Liver (tissue), 3 donors: ENCODE data around the gene KYNU.

Experiments used
- CTCF ChIP-seq: fragments of 150-350 bp; IDR thresholded peaks from 2 replicates; pipeline ENCODE4 v1.5.1; 2017; ENCODE audit warnings: improper control_type of control experiment, low read depth, low read length; ENCODE audit not compliant: missing input control
- EGR1 ChIP-seq, 2 donors: IDR thresholded peaks; 2 replicates each; pipeline ENCODE4 v1.6.1; 2016 to 2018; ENCODE audit warnings: antibody characterized with exemption in 2 of 2, low read depth in 2 of 2
- FOXA1 ChIP-seq: IDR thresholded peaks from 2 replicates; pipeline ENCODE4 v1.6.1; 2016; ENCODE audit warnings: antibody characterized with exemption
- GABPA ChIP-seq, 2 donors: IDR thresholded peaks in 1 of 2; conservative IDR thresholded peaks in 1 of 2; 2 replicates each; pipeline ENCODE4 v1.6.1; 2016; ENCODE audit warnings: antibody characterized with exemption in 2 of 2, mild to moderate bottlenecking in 1 of 2, moderate library complexity in 1 of 2
- HNF4A ChIP-seq, 2 donors: conservative IDR thresholded peaks; 2 replicates each; pipeline ENCODE4 v1.6.1; 2016; ENCODE audit warnings: antibody characterized with exemption in 2 of 2, mild to moderate bottlenecking in 2 of 2
- MAX ChIP-seq: IDR thresholded peaks from 2 replicates; pipeline ENCODE4 v1.6.1; 2016; ENCODE audit warnings: antibody characterized with exemption
- RAD21 ChIP-seq, 2 donors: IDR thresholded peaks; 2 replicates each; pipeline ENCODE4 v1.6.1; 2016; ENCODE audit warnings: antibody characterized with exemption in 2 of 2, mild to moderate bottlenecking in 2 of 2
- REST ChIP-seq: IDR thresholded peaks from 2 replicates; pipeline ENCODE4 v1.6.1; 2016; ENCODE audit warnings: antibody characterized with exemption, mild to moderate bottlenecking
- RXRA ChIP-seq, 2 donors: IDR thresholded peaks; 2 replicates each; pipeline ENCODE4 v1.6.1; 2017 to 2018; ENCODE audit warnings: antibody characterized with exemption in 2 of 2, mild to moderate bottlenecking in 1 of 2
- TAF1 ChIP-seq: conservative IDR thresholded peaks from 2 replicates; pipeline ENCODE4 v1.6.1; 2016; ENCODE audit warnings: antibody characterized with exemption, mild to moderate bottlenecking
- YY1 ChIP-seq: IDR thresholded peaks from 2 replicates; pipeline ENCODE4 v1.6.1; 2016; ENCODE audit warnings: antibody characterized with exemption, mild to moderate bottlenecking
- donor health status: healthy.
- donor health status: healthy.

GRCh38 chr2:142952793-142953494 lies 75.5 kb downstream of the KYNU start:
- no peak for TF ChIP-seq EGR1 (IDR thresholded peaks at IDR 0.05; ENCODE audit: low read depth in 2 of 2)
- TF ChIP-seq CTCF, result no peak
- TF ChIP-seq REST, result no peak
- no peak for TF ChIP-seq MAX
- TF ChIP-seq RXRA (IDR thresholded peaks at IDR 0.05), result no peak
- TF ChIP-seq GABPA (IDR thresholded peaks at IDR 0.05 in 1 of 2, conservative IDR thresholded peaks at IDR 0.05 in 1 of 2), result no peak
- TF ChIP-seq HNF4A (conservative IDR thresholded peaks at IDR 0.05), result no peak
- no peak for TF ChIP-seq RAD21 (IDR thresholded peaks at IDR 0.05)
- no peak for TF ChIP-seq YY1
- no peak for TF ChIP-seq FOXA1
- TF ChIP-seq TAF1, result no peak
